Panc1 (cell line): ENCODE data around the gene APOM. TPM values are rescaled to one million over a fixed set of nuclear protein-coding genes. Genes with fewer than 3 reads are reported as not detected.

ENCODE experiments used
- ATAC-seq: fragments of 200-7000 bp; cut with Tn5 transposase; 2 replicates; pipeline ENCODE4 v1.9.1; 2020; ENCODE audit warnings: mild to moderate bottlenecking, moderate library complexity
- BruUV-seq: library from RNA; stranded (reverse); fragments of 400-500 nt; replicated peaks from 2 replicates; lab custom pipeline; 2021; lab: Mats Ljungman, UMichigan
- CTCF ChIA-PET: fragments of 300-600 bp; sonication (Branson Sonifier 250); formaldehyde crosslinking; loops from one replicate; lab custom pipeline; 2022; ENCODE audit warnings: antibody characterized with exemption; lab: Charles Lee
- POLR2A ChIA-PET: fragments of 300-600 bp; sonication (Branson Sonifier 250); formaldehyde crosslinking; loops from one replicate; lab custom pipeline; 2022; ENCODE audit warnings: antibody characterized with exemption; lab: Charles Lee
- DNase-seq: peaks from one replicate; pipeline ENCODE4 v3.0.0-alpha.2; 2010; ENCODE audit warnings: low read depth, low spot score
- H3K27ac ChIP-seq: 2 replicates; pipeline ENCODE4 v1.5.1; 2011; ENCODE audit warnings: mild to moderate bottlenecking, low read length, inconsistent platforms
- H3K27me3 ChIP-seq: fragments of 200-500 bp; sonication (Bioruptor generic); 2 replicates; pipeline ENCODE4 v1.6.0; 2014; ENCODE audit warnings: low read length, inconsistent platforms; ENCODE audit not compliant: control insufficient read depth, insufficient read depth
- H3K36me3 ChIP-seq: fragments of 200-500 bp; sonication (Bioruptor generic); 2 replicates; pipeline ENCODE4 v1.5.1; 2014; ENCODE audit warnings: inconsistent platforms, mild to moderate bottlenecking, low read length, moderate library complexity; ENCODE audit not compliant: control insufficient read depth, insufficient read depth
- H3K4me1 ChIP-seq: 2 replicates; pipeline ENCODE4 v1.5.1; 2011; ENCODE audit warnings: inconsistent platforms, mild to moderate bottlenecking, low read length, moderate library complexity; ENCODE audit not compliant: control insufficient read depth, insufficient read depth
- H3K4me3 ChIP-seq, 2 experiments: 2 replicates each; pipeline ENCODE4 v1.5.1; 2011 to 2012; ENCODE audit warnings: low read depth in 2 of 2, low read length in 2 of 2, mild to moderate bottlenecking in 2 of 2, inconsistent platforms in 1 of 2, moderate library complexity in 1 of 2
- H3K9me3 ChIP-seq: fragments of 200-500 bp; sonication (Bioruptor generic); 2 replicates; pipeline ENCODE4 v1.5.1; 2014; ENCODE audit warnings: low read depth, mild to moderate bottlenecking, inconsistent platforms, low read length, moderate library complexity; ENCODE audit not compliant: control insufficient read depth, insufficient read depth
- POLR2AphosphoS5 ChIP-seq: IDR thresholded peaks from 2 replicates; pipeline ENCODE4 v1.6.1; 2012; ENCODE audit warnings: mild to moderate bottlenecking, low read depth, low read length, moderate library complexity
- SIN3A ChIP-seq: IDR thresholded peaks from 2 replicates; pipeline ENCODE4 v1.6.1; 2012; ENCODE audit warnings: low read depth, mild to moderate bottlenecking, low read length, moderate library complexity, borderline replicate concordance; ENCODE audit not compliant: insufficient read depth
- TCF7L2 ChIP-seq: IDR thresholded peaks from 2 replicates; pipeline ENCODE4 v1.6.1; 2011; ENCODE audit warnings: mild to moderate bottlenecking, low read depth, low read length, inconsistent platforms
- in situ Hi-C: cut with HindIII; loops from 2 replicates; pipeline ENCODE4 v1.10.0; 2016; ENCODE audit warnings: low sequenced_read_pairs, low pct_unique_long_range_greater_than_20kb
- intact Hi-C: fragments of 100-400 bp; cut with micrococcal nuclease; formaldehyde crosslinking; loops from one replicate; pipeline ENCODE4 v1.10.0; 2022; ENCODE audit not compliant: unreplicated experiment
- total RNA-seq: library from RNA; stranded (reverse); gene quantifications from one replicate; pipeline ENCODE4 v1.2.1, GENCODE V29; 2021; ENCODE audit not compliant: unreplicated experiment
- TF ChIP-seq, protein P1 (sequence below): fragments of 450-650 bp; IDR thresholded peaks from 2 replicates; pipeline ENCODE4 v1.5.1; 2017; ENCODE audit warnings: mild to moderate bottlenecking
- TF ChIP-seq, protein P2 (sequence below), 2 experiments: IDR thresholded peaks; 2 replicates each; pipeline ENCODE4 v1.6.1; 2011 to 2012; ENCODE audit warnings: low read depth in 2 of 2, control low read depth in 1 of 2, low read length in 1 of 2, mild to moderate bottlenecking in 1 of 2, moderate library complexity in 1 of 2; ENCODE audit not compliant: insufficient read depth in 1 of 2

Gene APOM
- total RNA-seq, 1 experiment from 2014 or later = 1.8 TPM

DNA sequence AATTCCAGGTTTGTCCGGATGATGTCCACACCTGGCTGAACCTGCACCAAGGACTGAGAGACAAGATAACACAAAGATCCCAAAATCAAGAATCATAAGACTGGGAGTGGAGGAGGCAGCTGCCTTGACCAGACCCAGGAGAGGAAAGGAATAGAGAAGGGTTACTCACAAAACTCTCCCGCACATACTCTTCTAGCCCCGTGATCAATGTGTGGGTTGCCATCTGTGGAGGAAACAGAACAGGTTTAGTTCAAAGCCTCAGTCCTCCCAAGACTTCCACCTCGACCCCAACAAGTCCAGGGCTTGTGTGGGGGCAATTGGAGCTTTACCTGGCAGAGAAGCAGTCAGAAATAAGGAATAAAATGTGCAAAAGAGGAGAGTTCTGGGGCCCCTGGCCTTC, 14.3 kb upstream of the APOM start:
- Histone ChIP-seq H3K4me3 (no peak overlapping the region), H3K4me1 (peaks cover 4% of the 10 kb centered on the region; the same call in 1 of the 2 replicates), H3K27ac (no peak overlapping the region), H3K27me3 (no peaks in the 10 kb centered on the region), H3K36me3 (peaks cover 20% of the 10 kb centered on the region), H3K9me3 (no peaks in the 10 kb centered on the region)
- CTCF ChIA-PET = no interaction called here
- DNase-seq (no peak), ATAC-seq (no peak)
- intact Hi-C loops = no loop called here
- TF ChIP-seq POLR2AphosphoS5 = no peak
- no peak for TF ChIP-seq SIN3A
- no peak for TF ChIP-seq TCF7L2
- BruUV-seq = no TSS peak
- in situ Hi-C loops = no loop called here
- POLR2A ChIA-PET = no interaction called here

DNA sequence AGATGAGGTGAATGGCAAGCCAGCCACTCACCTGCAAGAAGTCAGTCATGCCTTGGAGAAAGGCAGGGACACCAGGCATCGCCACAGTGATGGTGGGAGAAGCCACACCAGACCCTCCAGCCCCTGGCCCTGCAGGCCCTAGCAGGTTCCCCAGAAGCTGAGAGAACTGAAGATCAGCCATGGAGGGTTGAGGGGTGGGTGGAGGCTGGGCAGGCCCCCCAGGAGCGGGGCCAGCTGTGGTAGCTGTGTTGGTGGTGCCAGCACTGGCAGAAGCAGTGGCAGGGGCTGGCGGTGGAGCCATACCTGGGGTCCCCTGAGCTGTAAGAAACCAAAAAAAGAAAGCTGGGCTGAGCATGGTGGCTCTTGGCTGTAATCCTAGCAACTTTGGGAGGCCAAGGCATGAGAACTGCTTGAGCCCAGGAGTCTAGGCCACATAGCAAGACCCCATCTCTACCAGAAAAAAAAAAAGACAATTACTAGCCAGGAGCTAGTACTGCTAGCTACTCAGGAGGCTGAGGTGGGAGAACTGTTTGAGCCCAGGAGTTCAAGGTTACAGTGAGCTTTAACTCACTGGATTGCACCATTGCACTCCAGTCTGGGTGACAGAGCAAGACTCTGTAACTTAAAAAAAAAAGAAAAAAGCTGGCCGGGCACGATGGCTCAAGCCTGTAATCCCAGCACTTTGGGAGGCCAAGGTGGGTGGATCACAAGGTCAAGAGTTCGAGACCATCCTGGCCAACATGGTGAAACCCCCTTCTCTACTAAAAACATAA, 12.7 kb upstream of the APOM start:
- Histone ChIP-seq H3K36me3 (peaks cover 20% of the 10 kb centered on the region), H3K27ac (no peak overlapping the region), H3K27me3 (no peaks in the 10 kb centered on the region), H3K9me3 (no peaks in the 10 kb centered on the region), H3K4me1 (no peaks in the 10 kb centered on the region), H3K4me3 (no peak overlapping the region)
- ChIA-PET POLR2A (no interaction called here), CTCF (no interaction called here)
- in situ Hi-C loops (no loop called here), intact Hi-C loops (no loop called here)
- BruUV-seq = no TSS peak
- DNase-seq = no peak
- TF ChIP-seq POLR2AphosphoS5 = no peak
- TF ChIP-seq TCF7L2 = no peak
- TF ChIP-seq, protein P1, sequence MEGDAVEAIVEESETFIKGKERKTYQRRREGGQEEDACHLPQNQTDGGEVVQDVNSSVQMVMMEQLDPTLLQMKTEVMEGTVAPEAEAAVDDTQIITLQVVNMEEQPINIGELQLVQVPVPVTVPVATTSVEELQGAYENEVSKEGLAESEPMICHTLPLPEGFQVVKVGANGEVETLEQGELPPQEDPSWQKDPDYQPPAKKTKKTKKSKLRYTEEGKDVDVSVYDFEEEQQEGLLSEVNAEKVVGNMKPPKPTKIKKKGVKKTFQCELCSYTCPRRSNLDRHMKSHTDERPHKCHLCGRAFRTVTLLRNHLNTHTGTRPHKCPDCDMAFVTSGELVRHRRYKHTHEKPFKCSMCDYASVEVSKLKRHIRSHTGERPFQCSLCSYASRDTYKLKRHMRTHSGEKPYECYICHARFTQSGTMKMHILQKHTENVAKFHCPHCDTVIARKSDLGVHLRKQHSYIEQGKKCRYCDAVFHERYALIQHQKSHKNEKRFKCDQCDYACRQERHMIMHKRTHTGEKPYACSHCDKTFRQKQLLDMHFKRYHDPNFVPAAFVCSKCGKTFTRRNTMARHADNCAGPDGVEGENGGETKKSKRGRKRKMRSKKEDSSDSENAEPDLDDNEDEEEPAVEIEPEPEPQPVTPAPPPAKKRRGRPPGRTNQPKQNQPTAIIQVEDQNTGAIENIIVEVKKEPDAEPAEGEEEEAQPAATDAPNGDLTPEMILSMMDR = no peak
- TF ChIP-seq SIN3A = no peak
- TF ChIP-seq, protein P2, sequence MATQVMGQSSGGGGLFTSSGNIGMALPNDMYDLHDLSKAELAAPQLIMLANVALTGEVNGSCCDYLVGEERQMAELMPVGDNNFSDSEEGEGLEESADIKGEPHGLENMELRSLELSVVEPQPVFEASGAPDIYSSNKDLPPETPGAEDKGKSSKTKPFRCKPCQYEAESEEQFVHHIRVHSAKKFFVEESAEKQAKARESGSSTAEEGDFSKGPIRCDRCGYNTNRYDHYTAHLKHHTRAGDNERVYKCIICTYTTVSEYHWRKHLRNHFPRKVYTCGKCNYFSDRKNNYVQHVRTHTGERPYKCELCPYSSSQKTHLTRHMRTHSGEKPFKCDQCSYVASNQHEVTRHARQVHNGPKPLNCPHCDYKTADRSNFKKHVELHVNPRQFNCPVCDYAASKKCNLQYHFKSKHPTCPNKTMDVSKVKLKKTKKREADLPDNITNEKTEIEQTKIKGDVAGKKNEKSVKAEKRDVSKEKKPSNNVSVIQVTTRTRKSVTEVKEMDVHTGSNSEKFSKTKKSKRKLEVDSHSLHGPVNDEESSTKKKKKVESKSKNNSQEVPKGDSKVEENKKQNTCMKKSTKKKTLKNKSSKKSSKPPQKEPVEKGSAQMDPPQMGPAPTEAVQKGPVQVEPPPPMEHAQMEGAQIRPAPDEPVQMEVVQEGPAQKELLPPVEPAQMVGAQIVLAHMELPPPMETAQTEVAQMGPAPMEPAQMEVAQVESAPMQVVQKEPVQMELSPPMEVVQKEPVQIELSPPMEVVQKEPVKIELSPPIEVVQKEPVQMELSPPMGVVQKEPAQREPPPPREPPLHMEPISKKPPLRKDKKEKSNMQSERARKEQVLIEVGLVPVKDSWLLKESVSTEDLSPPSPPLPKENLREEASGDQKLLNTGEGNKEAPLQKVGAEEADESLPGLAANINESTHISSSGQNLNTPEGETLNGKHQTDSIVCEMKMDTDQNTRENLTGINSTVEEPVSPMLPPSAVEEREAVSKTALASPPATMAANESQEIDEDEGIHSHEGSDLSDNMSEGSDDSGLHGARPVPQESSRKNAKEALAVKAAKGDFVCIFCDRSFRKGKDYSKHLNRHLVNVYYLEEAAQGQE (IDR thresholded peaks at IDR 0.05; ENCODE audit: insufficient read depth in 1 of 2, low read depth in 2 of 2, low read length in 1 of 2) = no peak
- no peak for ATAC-seq
